DND-41 (cell line): ENCODE data around the gene CACNA1D.

Source experiments
- ATAC-seq: fragments of 200-7000 bp; cut with Tn5 transposase; 3 replicates; pipeline ENCODE4 v1.9.1; 2021; ENCODE audit warnings: low read depth; ENCODE audit not compliant: insufficient read depth
- DNase-seq: peaks from one replicate; pipeline ENCODE4 v3.0.0-alpha.2; 2020
- H2AFZ ChIP-seq: 2 replicates; pipeline ENCODE4 v1.6.0; 2012; ENCODE audit warnings: low read depth, low read length
- H3K27ac ChIP-seq: 2 replicates; pipeline ENCODE4 v1.5.1; 2012; ENCODE audit warnings: low read length, inconsistent platforms
- H3K27me3 ChIP-seq: fragments of 200-600 bp; sonication (generic); 2 replicates; pipeline ENCODE4 v1.6.0; 2012; ENCODE audit warnings: low read length, mild to moderate bottlenecking, inconsistent platforms; ENCODE audit not compliant: insufficient read depth, poor library complexity
- H3K36me3 ChIP-seq: 2 replicates; pipeline ENCODE4 v1.5.1; 2012; ENCODE audit warnings: low read length, inconsistent platforms; ENCODE audit not compliant: insufficient read depth
- H3K4me1 ChIP-seq: 2 replicates; pipeline ENCODE4 v1.5.1; 2012; ENCODE audit warnings: mild to moderate bottlenecking, low read length; ENCODE audit not compliant: insufficient read depth
- H3K4me2 ChIP-seq: 2 replicates; pipeline ENCODE4 v1.6.0; 2012; ENCODE audit warnings: mild to moderate bottlenecking, moderate library complexity, low read length, inconsistent platforms; ENCODE audit not compliant: insufficient read depth
- H3K4me3 ChIP-seq, 2 experiments: fragments of 200-600 bp in 1 of 2; shearing (Covaris generic) in 1 of 2; 2 replicates each; pipeline ENCODE4 v1.5.1; 2012 to 2016; ENCODE audit warnings: inconsistent platforms in 2 of 2, low read length in 2 of 2, mild to moderate bottlenecking in 2 of 2, low read depth in 1 of 2, moderate library complexity in 1 of 2
- H3K79me2 ChIP-seq: 2 replicates; pipeline ENCODE4 v1.6.0; 2012; ENCODE audit warnings: low read length, inconsistent platforms; ENCODE audit not compliant: insufficient read depth
- H3K9ac ChIP-seq: 2 replicates; pipeline ENCODE4 v1.6.0; 2012; ENCODE audit warnings: low read depth, mild to moderate bottlenecking, inconsistent platforms, low read length, moderate library complexity
- H3K9me3 ChIP-seq: 2 replicates; pipeline ENCODE4 v1.5.1; 2012; ENCODE audit warnings: low read length, moderate library complexity, mild to moderate bottlenecking, inconsistent platforms; ENCODE audit not compliant: insufficient read depth, severe bottlenecking
- H4K20me1 ChIP-seq: 2 replicates; pipeline ENCODE4 v1.6.0; 2012; ENCODE audit warnings: low read length; ENCODE audit not compliant: insufficient read depth
- CTCF ChIP-seq: IDR thresholded peaks from 2 replicates; pipeline ENCODE4 v1.5.1; 2012; ENCODE audit warnings: borderline replicate concordance, low read length, moderate library complexity, mild to moderate bottlenecking; ENCODE audit not compliant: poor library complexity, severe bottlenecking; ENCODE audit errors: extremely low read depth
- EZH2 ChIP-seq: IDR thresholded peaks from 3 replicates; pipeline ENCODE4 v1.6.1; 2012; ENCODE audit warnings: borderline replicate concordance, low read depth, mild to moderate bottlenecking, moderate library complexity, low read length, inconsistent platforms; ENCODE audit not compliant: severe bottlenecking

The CACNA1D gene

GRCh38 chr3:53763353-53763752 lies 268.9 kb downstream of the CACNA1D start:
- H3K9me3 ChIP-seq: no peaks in the 10 kb centered on the region
- no peaks in the 10 kb centered on the region for H3K4me1 ChIP-seq
- H4K20me1 ChIP-seq: no peaks in the 10 kb centered on the region; the same call in 1 of the 2 replicates
- no peak overlapping the region for H3K27ac ChIP-seq
- H3K36me3 ChIP-seq: no peaks in the 10 kb centered on the region
- no peaks in the 10 kb centered on the region for H3K27me3 ChIP-seq
- ATAC-seq (no peak), DNase-seq (no peak)
- no peak overlapping the region for H3K4me3 ChIP-seq
- H2AFZ ChIP-seq: no peak overlapping the region
- H3K4me2 ChIP-seq: no peak overlapping the region
- TF ChIP-seq EZH2 (no peak), CTCF (no peak)
- no peaks in the 10 kb centered on the region for H3K79me2 ChIP-seq
- H3K9ac ChIP-seq: no peak overlapping the region

GRCh38 chr3:53764026-53764775 lies 269.8 kb downstream of the CACNA1D start:
- TF ChIP-seq CTCF (no peak), EZH2 (no peak)
- no peaks in the 10 kb centered on the region; the same call in 1 of the 2 replicates for H4K20me1 ChIP-seq
- H3K9me3 ChIP-seq: no peaks in the 10 kb centered on the region
- DNase-seq: no peak
- no peak overlapping the region for H3K4me2 ChIP-seq
- no peak for ATAC-seq
- no peak overlapping the region for H3K4me3 ChIP-seq
- no peak overlapping the region for H3K27ac ChIP-seq
- no peak overlapping the region for H3K9ac ChIP-seq
- H2AFZ ChIP-seq: no peak overlapping the region
- no peaks in the 10 kb centered on the region for H3K79me2 ChIP-seq
- H3K27me3 ChIP-seq: peaks cover 3% of the 10 kb centered on the region
- no peaks in the 10 kb centered on the region for H3K4me1 ChIP-seq
- no peaks in the 10 kb centered on the region for H3K36me3 ChIP-seq

DNA sequence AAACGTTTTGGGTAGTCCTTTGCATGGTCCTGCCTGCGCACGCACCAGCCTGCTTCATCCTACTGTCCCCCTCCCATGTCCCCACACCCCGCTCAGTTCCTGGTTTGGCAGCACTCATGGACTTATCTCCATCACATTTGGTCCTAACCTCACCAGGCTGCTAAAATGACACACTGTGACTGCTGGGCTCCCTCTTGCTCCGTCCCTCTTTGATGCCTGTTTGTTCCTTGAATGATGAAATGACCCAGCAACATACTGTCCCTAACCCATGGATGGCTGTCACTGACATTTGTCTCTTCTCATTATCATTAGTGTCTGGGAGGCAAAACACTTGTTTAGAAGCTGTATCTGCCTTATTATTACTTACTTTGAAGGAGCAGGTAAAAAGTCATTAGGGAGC lies 271.3 kb downstream of the CACNA1D start:
- Histone ChIP-seq H3K27me3 (peaks cover 8% of the 10 kb centered on the region), H4K20me1 (no peaks in the 10 kb centered on the region; the same call in 1 of the 2 replicates), H3K4me1 (no peaks in the 10 kb centered on the region), H3K36me3 (no peaks in the 10 kb centered on the region), H3K9ac (no peak overlapping the region), H3K4me2 (no peak overlapping the region), H2AFZ (no peak overlapping the region), H3K27ac (no peak overlapping the region), H3K79me2 (no peaks in the 10 kb centered on the region), H3K4me3 (no peak overlapping the region), H3K9me3 (no peaks in the 10 kb centered on the region)
- ATAC-seq (no peak), DNase-seq (no peak)
- no peak for TF ChIP-seq CTCF
- no peak for TF ChIP-seq EZH2

- Histone ChIP-seq H3K36me3 (no peaks in the 10 kb centered on the region), H3K9me3 (no peaks in the 10 kb centered on the region), H3K4me3 (no peak overlapping the region), H2AFZ (no peak overlapping the region), H3K27ac (no peak overlapping the region), H3K79me2 (no peaks in the 10 kb centered on the region), H3K9ac (no peak overlapping the region), H3K27me3 (peaks cover 8% of the 10 kb centered on the region), H4K20me1 (no peaks in the 10 kb centered on the region; the same call in 1 of the 2 replicates), H3K4me1 (no peaks in the 10 kb centered on the region), H3K4me2 (no peak overlapping the region)
- no peak for DNase-seq
- TF ChIP-seq CTCF: no peak
- TF ChIP-seq EZH2: no peak
- no peak for ATAC-seq
Measured at GRCh38 chr3:53766706-53767105, 272.3 kb downstream of the CACNA1D start.
